Stomach (tissue), 9 donors: ENCODE data around the gene CLTB. TPM values are rescaled to one million over a fixed set of nuclear protein-coding genes. Genes with fewer than 3 reads are reported as not detected.

Source experiments
- DNase-seq, 2 donors: peaks; one replicate each; pipeline versions ENCODE4 v3.0.0 to v3.0.0-alpha.2; 2013 to 2019
- H3K27ac ChIP-seq, 5 donors: fragments of 200-600 bp in 4 of 5; sonication (generic) in 4 of 5; one replicate each; pipeline ENCODE4 v1.5.1; 2013 to 2019; ENCODE audit warnings: mild to moderate bottlenecking in 1 of 5, moderate library complexity in 1 of 5
- H3K27me3 ChIP-seq, 3 donors: fragments of 200-600 bp; sonication (generic); one replicate each; pipeline ENCODE4 v1.5.1; 2017 to 2019; ENCODE audit warnings: mixed run types in 1 of 3
- H3K36me3 ChIP-seq, 4 donors: fragments of 200-600 bp; sonication (generic); 1 replicate in 3 of 4; 2 replicates in 1 of 4; pipeline ENCODE4 v1.5.1; 2016 to 2019
- H3K4me1 ChIP-seq, 4 donors: fragments of 200-600 bp; sonication (generic); one replicate each; pipeline ENCODE4 v1.5.1; 2016 to 2019
- H3K4me3 ChIP-seq, 4 donors: fragments of 200-600 bp; sonication (generic) in 3 of 4; one replicate each; pipeline ENCODE4 v1.5.1; 2016 to 2019; ENCODE audit warnings: mild to moderate bottlenecking in 1 of 4
- H3K9me3 ChIP-seq, 4 donors: fragments of 200-600 bp; sonication (generic); one replicate each; pipeline ENCODE4 v1.5.1; 2016 to 2019
- CTCF ChIP-seq, 7 experiments: fragments of 450-650 bp in 4 of 7; fragments of 200-600 bp in 3 of 7; sonication (generic) in 3 of 7; IDR thresholded peaks; one replicate each; pipeline ENCODE4 v1.5.1; 2016 to 2019; ENCODE audit warnings: antibody characterized with exemption in 7 of 7, control low read depth in 2 of 7, mild to moderate bottlenecking in 1 of 7
- EP300 ChIP-seq: sonication (generic); formaldehyde crosslinking; IDR thresholded peaks from one replicate; pipeline ENCODE4 v1.6.1; 2017; ENCODE audit warnings: antibody characterized with exemption
- POLR2A ChIP-seq, 4 donors: fragments of 450-650 bp; IDR thresholded peaks; one replicate each; pipeline ENCODE4 v1.6.1; 2016; ENCODE audit warnings: antibody characterized with exemption in 4 of 4, control low read depth in 2 of 4, mild to moderate bottlenecking in 1 of 4, moderate library complexity in 1 of 4
- POLR2AphosphoS5 ChIP-seq, 3 donors: sonication (generic); formaldehyde crosslinking; IDR thresholded peaks; one replicate each; pipeline ENCODE4 v1.6.1; 2016; ENCODE audit warnings: antibody characterized with exemption in 3 of 3
- WGBS, 5 donors: extraction: QIAGEN DNeasy Blood & Tissue Kit in 3 of 5; methylation state at CpG; one replicate each; pipeline versions ENCODE4 v1.1.5 to v1.1.7; 2013 to 2018; 5-methylcytosine and 5-hydroxymethylcytosine counted together
- intact Hi-C: fragments of 100-400 bp; cut with DNase I; formaldehyde crosslinking; loops from one replicate; pipeline ENCODE4 v1.15.1; 2023; ENCODE audit warnings: low total_unique reads
- polyA plus RNA-seq, 3 donors: library from polyadenylated mRNA; stranded (reverse); fragments of 200-250 nt; gene quantifications; one replicate each; pipeline ENCODE4 v1.2.3, GENCODE V29; 2013
- total RNA-seq, 5 donors: library from RNA; depleted of rRNA; stranded (reverse); fragments of >200 nt; gene quantifications; one replicate each; pipeline versions ENCODE4 v1.1.0 to v1.2.3, GENCODE V29; 2014 to 2016
- donor health status: healthy with polysubstance abuse.
- donor health status: Bipolar disorder and iron deficiency.
- donor health status: healthy.

Gene CLTB
- total and polyA plus RNA-seq, 8 donors = 81.9 to 427 (median 213) TPM

DNA sequence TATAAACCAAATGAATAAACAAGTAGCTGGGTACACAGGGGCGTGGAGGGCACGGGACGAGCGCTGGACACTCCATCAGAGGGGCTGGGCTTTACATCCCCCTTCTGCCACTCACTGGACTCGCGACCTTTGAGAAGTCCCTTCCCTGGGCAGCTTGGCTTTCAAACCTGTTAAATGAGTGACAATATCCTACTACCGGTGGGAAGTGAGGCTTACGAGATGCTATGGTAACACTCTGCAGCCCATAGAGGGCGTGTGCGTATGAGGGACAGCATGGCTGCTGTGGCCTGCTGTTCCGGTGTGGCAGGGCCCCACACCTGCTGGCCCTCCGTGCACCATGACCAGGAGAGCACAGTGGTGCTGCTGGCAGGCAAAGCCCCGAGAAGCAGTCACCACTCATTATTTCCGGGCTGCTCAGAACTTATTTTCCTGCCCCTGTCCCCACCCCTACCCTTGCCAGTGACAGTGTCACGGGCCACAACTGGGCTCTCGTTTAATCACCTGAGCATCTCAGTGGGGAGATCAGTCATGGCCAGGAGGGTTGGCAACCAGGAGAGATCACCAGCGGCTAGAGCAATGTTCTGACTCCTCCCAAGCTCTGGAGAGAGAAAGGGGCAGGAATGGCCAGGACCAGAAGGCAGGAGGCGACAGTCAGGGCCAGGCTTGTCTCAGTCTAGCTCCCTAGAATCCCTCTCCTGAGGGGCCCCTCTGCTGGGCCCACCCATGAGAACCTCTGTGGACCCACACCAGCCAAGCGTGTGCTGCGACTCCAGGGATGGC is 10.5 kb downstream of the CLTB start:
- no peak for TF ChIP-seq POLR2AphosphoS5 (IDR thresholded peaks at IDR 0.05)
- TF ChIP-seq POLR2A (IDR thresholded peaks at IDR 0.05) = no peak
- no peak for TF ChIP-seq EP300
- no peak for TF ChIP-seq CTCF (IDR thresholded peaks at IDR 0.05)
- 79 to 90% (median 80%) methylated on average over 18 to 20 of the region's 20 CpGs for WGBS, 5 donors
- no peaks in the 10 kb centered on the region for H3K9me3 ChIP-seq
- H3K27me3 ChIP-seq = no peaks in the 10 kb centered on the region
- DNase-seq = peak in 1 of 2 donors; percentile 49
- H3K4me1 ChIP-seq = peaks cover 0 to 74% (median 22%) of the 10 kb centered on the region in 4 donors
- H3K4me3 ChIP-seq = no peak overlapping the region
- intact Hi-C loops = no loop called here
- H3K36me3 ChIP-seq = peaks cover 11 to 81% (median 70%) of the 10 kb centered on the region in 4 donors
- peak overlapping the region in 1 of 5 donors; percentile 73 for H3K27ac ChIP-seq

- peak overlapping the region in 2 of 5 donors; percentile 29 to 73 for H3K27ac ChIP-seq
- H3K27me3 ChIP-seq = no peaks in the 10 kb centered on the region
- no peak for TF ChIP-seq CTCF (IDR thresholded peaks at IDR 0.05)
- no peaks in the 10 kb centered on the region for H3K9me3 ChIP-seq
- H3K36me3 ChIP-seq = peaks cover 21 to 73% (median 53%) of the 10 kb centered on the region in 4 donors
- intact Hi-C loops = no loop called here
- peaks cover 0 to 58% (median 27%) of the 10 kb centered on the region in 4 donors for H3K4me1 ChIP-seq
- 86 to 89% (median 88%) methylated on average over 22 of the region's 22 CpGs for WGBS, 5 donors
- DNase-seq = no peak
- H3K4me3 ChIP-seq = no peak overlapping the region
Measured at GRCh38 chr5:176401281-176402205, 14.8 kb downstream of the CLTB start.

DNA sequence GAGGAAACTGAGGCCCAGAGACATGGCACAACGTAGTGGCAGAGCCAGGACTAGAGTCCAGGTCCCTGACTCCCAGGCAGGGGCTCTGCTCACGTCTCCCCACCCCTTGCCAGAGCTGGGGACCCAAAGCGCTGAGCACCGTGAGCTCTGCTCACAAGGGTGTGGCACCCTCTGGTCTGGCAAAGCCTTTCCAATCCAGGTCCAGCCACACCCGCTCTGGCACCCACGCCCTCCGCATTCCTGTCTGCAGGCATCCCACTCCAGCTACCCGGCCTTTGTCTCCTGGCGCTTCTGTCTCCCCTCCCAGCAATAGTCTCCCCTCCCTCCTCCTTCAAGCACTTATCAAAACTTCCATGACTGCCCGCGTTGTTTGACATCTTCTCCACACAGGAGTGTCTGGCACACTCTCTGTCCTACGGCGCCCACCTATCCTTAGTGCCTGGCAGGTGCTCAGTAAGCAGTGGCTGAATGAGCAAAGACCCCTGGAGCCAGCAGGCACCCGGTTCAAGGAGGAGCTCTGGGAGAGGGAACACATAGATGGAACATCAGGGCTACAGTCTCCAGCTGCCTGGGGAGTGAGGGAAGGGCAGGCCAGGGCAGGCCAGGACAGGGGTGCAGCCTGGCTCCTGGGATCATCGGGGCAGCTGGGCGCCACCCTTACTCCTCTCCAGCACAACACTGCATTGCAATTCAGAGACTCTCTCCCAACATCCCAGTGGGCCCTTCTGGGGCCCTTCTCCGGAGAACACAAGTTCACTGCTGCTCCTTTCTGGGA is 15.8 kb downstream of the CLTB start:
- intact Hi-C loops = no loop called here
- Histone ChIP-seq H3K4me1 (peaks cover 0 to 51% (median 27%) of the 10 kb centered on the region in 4 donors), H3K27ac (peak overlapping the region in 2 of 5 donors; percentile 29 to 73), H3K9me3 (no peaks in the 10 kb centered on the region), H3K27me3 (no peaks in the 10 kb centered on the region), H3K4me3 (no peak overlapping the region), H3K36me3 (peaks cover 12 to 73% (median 53%) of the 10 kb centered on the region in 4 donors)
- WGBS, 5 donors = 34 to 70% (median 50%) methylated on average over 17 of the region's 17 CpGs
- no peak for TF ChIP-seq POLR2A (IDR thresholded peaks at IDR 0.05)
- TF ChIP-seq CTCF (IDR thresholded peaks at IDR 0.05) = no peak
- no peak for TF ChIP-seq POLR2AphosphoS5 (IDR thresholded peaks at IDR 0.05)
- no peak for TF ChIP-seq EP300
- peak; percentile 54 to 71 for DNase-seq
